Colonic mucosa (tissue), 4 donors: Measurements from ENCODE around the gene PPP1R14C. TPM values are rescaled to one million over a fixed set of nuclear protein-coding genes. Genes with fewer than 3 reads are reported as not detected.

Source experiments
- DNase-seq: peaks from one replicate; pipeline ENCODE4 v3.0.0-alpha.2; 2020
- H3K27ac ChIP-seq: fragments of 200-600 bp; one replicate; pipeline ENCODE4 v1.8.0; 2021
- H3K27me3 ChIP-seq: fragments of 200-600 bp; one replicate; pipeline ENCODE4 v1.8.0; 2021
- H3K36me3 ChIP-seq: fragments of 200-600 bp; one replicate; pipeline ENCODE4 v1.8.0; 2021
- H3K4me1 ChIP-seq: fragments of 200-600 bp; one replicate; pipeline ENCODE4 v1.8.0; 2021; ENCODE audit warnings: mild to moderate bottlenecking
- H3K4me3 ChIP-seq: fragments of 200-600 bp; one replicate; pipeline ENCODE4 v1.8.0; 2021
- H3K9ac ChIP-seq, 2 donors: one replicate each; pipeline ENCODE4 v1.7.0; 2013; ENCODE audit warnings: control low read depth in 2 of 2, low read depth in 2 of 2, low read length in 2 of 2
- H3K9me3 ChIP-seq: fragments of 200-600 bp; one replicate; pipeline ENCODE4 v1.8.0; 2021
- CTCF ChIP-seq: fragments of 200-600 bp; IDR thresholded peaks from one replicate; pipeline ENCODE4 v1.8.0; 2022; ENCODE audit warnings: antibody characterized with exemption, mild to moderate bottlenecking
- intact Hi-C: fragments of 100-400 bp; cut with DNase I; formaldehyde crosslinking; loops from one replicate; pipeline ENCODE4 v1.14.1; 2022
- total RNA-seq, 2 donors: library from RNA; stranded (reverse); fragmentation: NEBNext Ultra II Directional in 1 of 2; extraction: Animal tissue kit (Norgen Biotek cat#: 25700) in 1 of 2; gene quantifications; one replicate each; pipeline ENCODE4 v1.2.1, GENCODE V29; 2021
- donor health status: healthy.
- donor health status: DM: no; HTN: no; CAD: no.
- donor health status: DM: no; HTN: no; CAD: no.

The PPP1R14C gene
- total RNA-seq, 2 donors from 2014 or later, result 23.7 to 27.3 TPM

GRCh38 chr6:150212778-150213177, 69.9 kb downstream of the PPP1R14C start:
- Histone ChIP-seq H3K27ac (no peak overlapping the region), H3K4me3 (no peak overlapping the region), H3K9me3 (no peaks in the 10 kb centered on the region), H3K4me1 (no peaks in the 10 kb centered on the region), H3K9ac (no peak overlapping the region), H3K36me3 (no peaks in the 10 kb centered on the region), H3K27me3 (no peaks in the 10 kb centered on the region)
- intact Hi-C loops, result no loop called here
- DNase-seq, result no peak
- no peak for TF ChIP-seq CTCF

- DNase-seq, result no peak
- Histone ChIP-seq H3K27me3 (no peaks in the 10 kb centered on the region), H3K9me3 (no peaks in the 10 kb centered on the region), H3K9ac (no peak overlapping the region), H3K4me1 (no peaks in the 10 kb centered on the region), H3K27ac (no peak overlapping the region), H3K4me3 (no peak overlapping the region), H3K36me3 (no peaks in the 10 kb centered on the region)
- TF ChIP-seq CTCF, result no peak
- intact Hi-C loops, result no loop called here
Observed at GRCh38 chr6:150213301-150213700, 70.5 kb downstream of the PPP1R14C start.

- DNase-seq, result no peak
- H3K27me3 ChIP-seq, result no peaks in the 10 kb centered on the region
- H3K4me3 ChIP-seq, result no peak overlapping the region
- TF ChIP-seq CTCF, result no peak
- intact Hi-C loops, result no loop called here
- no peak overlapping the region for H3K27ac ChIP-seq
- H3K36me3 ChIP-seq, result no peaks in the 10 kb centered on the region
- no peaks in the 10 kb centered on the region for H3K4me1 ChIP-seq
- H3K9ac ChIP-seq, result no peak overlapping the region
- H3K9me3 ChIP-seq, result no peaks in the 10 kb centered on the region
Observed at GRCh38 chr6:150214310-150214709, 71.5 kb downstream of the PPP1R14C start.

GRCh38 chr6:150220634-150221551, 78.0 kb downstream of the PPP1R14C start:
- Histone ChIP-seq H3K27me3 (no peaks in the 10 kb centered on the region), H3K27ac (no peak overlapping the region), H3K9me3 (no peaks in the 10 kb centered on the region), H3K4me3 (no peak overlapping the region), H3K36me3 (no peaks in the 10 kb centered on the region), H3K9ac (no peak overlapping the region), H3K4me1 (no peaks in the 10 kb centered on the region)
- intact Hi-C loops, result no loop called here
- DNase-seq, result no peak
- no peak for TF ChIP-seq CTCF

GRCh38 chr6:150224820-150225219, 82.0 kb downstream of the PPP1R14C start:
- H3K27ac ChIP-seq, result no peak overlapping the region
- intact Hi-C loops, result no loop called here
- no peaks in the 10 kb centered on the region for H3K36me3 ChIP-seq
- no peaks in the 10 kb centered on the region for H3K4me1 ChIP-seq
- no peak for DNase-seq
- H3K9ac ChIP-seq, result no peak overlapping the region
- TF ChIP-seq CTCF, result no peak
- no peaks in the 10 kb centered on the region for H3K27me3 ChIP-seq
- no peak overlapping the region for H3K4me3 ChIP-seq
- no peaks in the 10 kb centered on the region for H3K9me3 ChIP-seq
